HG03103 (cell line): ENCODE results near the gene MAP3K1.
"Not testable (repeated sequence)": the region's sequence is repeated elsewhere in the genome, so short reads cannot be mapped to it uniquely, and the experiment has no call there.

Experiments used
- ATAC-seq: cut with Tn5 transposase; IDR thresholded peaks from one replicate; pipeline ENCODE4 v1.9.1; 2021; ENCODE audit warnings: low read depth; ENCODE audit not compliant: unreplicated experiment

The MAP3K1 gene

DNA sequence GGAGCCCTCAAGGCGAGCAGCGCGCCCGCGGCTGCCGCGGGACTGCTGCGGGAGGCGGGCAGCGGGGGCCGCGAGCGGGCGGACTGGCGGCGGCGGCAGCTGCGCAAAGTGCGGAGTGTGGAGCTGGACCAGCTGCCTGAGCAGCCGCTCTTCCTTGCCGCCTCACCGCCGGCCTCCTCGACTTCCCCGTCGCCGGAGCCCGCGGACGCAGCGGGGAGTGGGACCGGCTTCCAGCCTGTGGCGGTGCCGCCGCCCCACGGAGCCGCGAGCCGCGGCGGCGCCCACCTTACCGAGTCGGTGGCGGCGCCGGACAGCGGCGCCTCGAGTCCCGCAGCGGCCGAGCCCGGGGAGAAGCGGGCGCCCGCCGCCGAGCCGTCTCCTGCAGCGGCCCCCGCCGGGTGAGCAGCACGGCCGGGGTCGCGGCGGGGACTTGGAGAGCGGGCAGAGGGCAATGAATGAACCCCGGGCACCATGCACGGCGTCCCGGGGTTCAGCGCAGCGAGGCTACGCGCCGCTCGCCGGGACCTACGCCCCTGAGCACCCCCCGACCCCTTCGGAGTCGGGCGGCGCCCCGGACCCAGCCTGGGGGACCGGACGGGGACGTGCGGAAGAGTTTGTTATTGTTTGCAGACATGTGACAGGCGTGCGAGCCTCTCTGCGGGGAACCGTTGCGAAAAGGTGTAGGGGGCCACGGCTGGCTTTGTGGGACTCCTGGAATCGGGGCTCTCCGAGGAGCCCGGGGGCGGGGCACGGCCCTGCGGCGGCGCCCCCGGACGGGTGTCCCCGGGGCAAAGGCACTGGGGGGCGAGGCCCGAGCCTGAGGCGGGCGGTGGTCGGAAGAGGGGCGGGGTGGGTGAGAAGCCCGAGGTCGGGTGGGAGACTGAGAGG, 553 bp downstream of the MAP3K1 start:
- peak; percentile 26 for ATAC-seq

DNA sequence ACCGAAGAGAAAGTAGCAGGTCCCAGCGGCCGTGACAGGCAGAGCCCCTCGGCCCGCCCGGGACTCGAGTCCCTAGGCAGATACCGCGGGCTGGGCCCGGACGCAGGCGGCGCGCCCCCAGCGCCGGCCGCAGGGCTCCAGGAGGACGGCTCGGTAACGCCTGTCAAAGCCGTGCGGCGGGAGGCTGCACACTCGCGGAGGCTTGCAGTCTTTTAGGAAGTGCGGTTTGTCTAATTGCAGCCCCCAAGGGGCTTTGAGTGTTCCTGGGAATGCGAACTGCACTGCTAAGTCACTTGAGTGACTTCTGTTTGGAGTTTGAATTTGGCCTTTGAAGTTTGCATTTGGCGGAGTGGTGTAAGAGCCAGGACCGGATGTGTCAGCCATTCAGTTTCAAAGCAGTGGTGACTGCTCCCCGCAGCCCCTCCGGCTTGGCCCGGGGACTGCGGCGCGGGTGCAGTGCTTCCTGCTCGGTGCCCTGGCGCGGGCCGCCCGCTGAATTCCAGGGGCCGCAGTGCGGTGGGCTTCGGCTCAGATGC, 1.3 kb downstream of the MAP3K1 start:
- peak; percentile 37 for ATAC-seq

DNA sequence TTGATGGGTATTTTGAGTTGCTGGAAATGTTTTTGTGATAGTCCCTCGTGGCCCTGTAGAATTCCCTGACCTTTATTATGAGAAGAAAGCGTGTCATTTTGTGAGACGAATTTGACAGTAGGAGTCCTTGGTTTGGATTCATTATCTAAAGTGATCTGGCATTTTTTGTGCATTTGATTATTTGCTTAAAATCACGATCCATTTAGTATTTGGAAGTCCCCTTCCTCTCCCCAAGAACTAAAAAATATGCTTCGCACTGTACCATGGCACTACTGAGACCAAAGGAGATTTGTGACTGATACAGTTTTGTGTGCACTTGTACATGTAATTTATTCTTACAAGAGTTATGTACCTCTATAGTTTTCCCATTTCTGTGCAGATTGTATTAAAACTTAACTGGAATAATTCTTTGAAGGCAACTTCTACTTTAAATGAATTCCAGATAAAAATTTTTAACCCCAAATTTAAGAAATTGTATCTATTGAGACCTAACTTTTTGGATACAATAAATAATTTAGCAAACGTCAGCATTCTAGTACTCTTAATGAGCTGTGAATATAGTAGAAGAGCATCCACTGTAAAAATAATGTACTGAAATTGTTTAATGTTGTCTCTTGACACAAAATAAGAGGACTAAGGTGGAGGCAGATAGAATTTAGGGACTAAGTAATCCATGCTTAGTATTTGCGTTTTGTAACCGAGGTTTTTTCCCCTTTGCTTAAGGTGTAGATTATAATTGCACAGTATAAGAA, 2.1 kb downstream of the MAP3K1 start:
- ATAC-seq = no peak

DNA sequence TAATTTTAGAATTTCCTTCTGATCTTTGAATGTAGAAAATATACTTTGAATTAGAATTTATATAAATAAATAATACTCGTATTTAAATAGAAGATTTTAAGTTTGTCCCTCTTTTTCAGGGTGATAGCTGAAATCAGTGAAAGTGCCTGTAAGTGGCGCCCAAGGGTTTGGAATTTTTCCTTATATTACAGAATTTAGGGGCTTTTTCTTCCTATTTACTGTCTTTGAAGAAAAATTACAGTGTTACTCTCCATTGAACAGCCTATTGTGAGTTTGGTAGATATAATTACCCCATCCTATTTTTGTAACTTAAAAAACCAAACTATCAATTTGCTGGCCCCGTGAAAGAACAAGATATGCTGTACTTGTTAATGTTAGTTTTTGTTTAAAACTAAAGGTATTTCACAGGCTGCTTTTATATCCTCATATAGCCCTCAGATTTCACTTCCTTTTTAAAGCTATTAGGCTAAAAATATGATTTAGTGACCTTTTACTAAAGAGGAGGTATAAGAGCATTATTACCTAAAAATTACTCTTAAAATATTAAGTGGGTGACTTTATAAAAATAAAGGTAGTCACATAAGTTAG, 3.2 kb downstream of the MAP3K1 start:
- no peak for ATAC-seq

DNA sequence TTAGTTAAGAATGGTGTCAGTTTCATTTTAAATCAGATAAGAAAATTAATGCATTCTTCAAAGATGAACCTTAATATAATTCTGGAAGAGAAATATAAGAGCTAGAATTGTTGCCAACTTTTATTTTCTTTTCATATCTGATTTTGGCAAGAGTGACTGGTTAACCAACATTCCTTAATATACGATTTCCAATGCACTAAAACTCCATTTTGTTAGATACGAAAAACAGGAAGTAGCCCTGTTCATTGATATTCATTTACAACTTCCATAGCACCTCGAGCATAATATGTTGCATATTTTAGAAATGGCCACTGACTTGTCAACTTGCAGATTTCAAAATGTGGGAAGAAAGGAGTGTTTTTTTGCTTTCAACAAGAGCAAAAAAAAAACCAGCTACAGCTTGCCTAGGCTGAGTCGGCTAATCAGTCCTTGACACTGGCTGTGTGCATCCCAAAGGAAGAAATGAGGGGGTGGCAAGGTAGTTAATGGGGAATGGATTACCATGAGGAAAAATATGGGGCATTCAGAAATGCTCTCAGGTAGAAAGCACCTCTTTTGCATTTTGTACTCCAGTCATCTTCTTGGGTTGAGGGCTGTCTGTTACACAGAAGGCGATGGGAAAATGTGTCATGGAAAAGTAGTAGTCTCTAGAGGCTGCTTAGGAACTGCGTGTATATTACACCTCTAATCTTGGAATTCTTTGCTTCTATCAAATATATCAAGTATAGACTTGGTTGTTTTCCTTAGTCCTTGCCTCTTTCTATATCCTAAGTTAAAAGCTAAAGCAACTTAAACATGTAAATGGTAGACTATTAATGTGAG, 3.9 kb downstream of the MAP3K1 start:
- no peak for ATAC-seq

DNA sequence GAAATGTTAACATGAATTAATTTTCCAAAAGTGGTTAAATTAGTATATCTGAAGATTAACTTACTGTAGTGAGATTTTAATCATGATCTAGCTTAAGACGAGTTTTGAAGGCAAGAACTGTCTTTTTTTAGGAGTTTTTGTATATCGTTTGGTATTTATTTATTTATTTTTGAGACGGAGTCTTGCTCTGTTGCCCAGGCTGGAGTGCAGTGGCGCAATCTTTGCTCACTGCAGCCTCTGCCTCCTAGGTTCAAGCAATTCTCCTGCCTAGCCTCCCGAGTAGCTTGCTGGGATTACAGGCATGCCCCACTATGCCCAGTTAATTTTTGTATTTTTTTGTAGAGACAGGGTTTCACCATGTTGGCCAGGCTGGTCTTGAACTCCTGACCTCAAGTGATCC, 6.5 kb downstream of the MAP3K1 start:
- not testable (repeated sequence) for ATAC-seq

DNA sequence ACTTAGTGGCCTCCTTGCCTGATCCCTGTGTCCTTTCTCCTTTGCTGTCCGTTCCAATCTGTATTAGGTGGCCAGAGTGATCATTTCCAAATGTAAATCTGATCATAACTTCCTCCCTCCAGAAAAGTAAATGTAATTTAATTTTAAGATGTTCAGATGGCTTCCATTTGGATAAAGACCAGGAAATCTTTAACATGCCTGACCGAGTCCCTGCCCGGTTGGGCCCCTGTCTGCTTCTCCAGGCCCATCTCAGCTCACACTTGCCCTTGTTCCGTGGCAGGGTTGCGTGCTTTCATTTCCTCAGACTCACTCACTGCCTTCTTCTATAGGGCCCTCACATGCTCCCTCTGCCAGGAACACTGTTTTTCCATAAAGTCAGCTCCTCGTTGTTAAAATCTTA, 7.6 kb downstream of the MAP3K1 start:
- ATAC-seq = no peak

DNA sequence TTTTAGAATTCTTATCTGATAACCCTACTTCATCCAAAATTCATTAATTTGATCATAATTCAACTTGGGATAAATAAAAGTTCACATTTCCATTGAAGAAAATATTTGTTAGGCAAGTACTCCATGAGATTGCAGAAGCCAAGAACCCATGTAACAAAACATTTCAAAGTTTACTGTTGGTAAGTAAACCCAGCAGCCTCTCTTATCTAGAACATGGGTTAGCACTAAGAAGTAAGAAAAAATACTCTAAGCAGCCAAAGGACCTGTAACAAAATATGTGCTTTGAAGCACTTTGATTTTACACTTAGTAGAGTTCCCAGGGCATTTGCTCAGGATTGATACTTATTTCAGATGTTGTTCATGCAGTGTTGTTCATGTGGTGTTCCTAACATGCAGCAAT, 8.7 kb downstream of the MAP3K1 start:
- ATAC-seq = no peak

DNA sequence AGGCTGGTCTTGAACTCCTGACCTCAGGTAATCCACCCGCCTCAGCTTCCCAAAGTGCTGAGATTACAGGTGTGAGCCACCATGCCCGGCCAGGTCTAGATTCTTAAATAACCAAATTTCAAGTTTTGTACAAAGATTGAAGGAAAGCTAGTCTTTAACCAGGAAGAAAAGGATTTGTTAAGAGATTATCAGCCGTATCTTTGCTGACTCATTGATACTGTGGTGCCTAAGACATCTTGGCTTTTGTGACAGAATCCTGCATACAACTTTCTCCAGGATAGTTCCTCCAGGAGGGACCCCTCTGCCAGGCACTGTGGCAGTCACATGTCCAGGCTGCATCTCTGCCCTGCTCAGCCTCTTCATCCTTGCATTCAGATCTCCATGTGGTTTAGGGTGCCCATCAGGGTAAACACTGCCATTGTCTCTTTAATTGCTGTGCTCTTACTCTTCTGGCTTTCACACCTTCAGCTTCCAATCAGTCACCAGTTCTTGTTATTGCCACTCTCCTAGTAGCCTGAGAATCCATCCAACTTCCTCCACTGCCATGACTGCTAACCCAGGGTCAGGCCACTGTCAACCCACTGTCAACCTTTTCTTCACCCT, 10.0 kb downstream of the MAP3K1 start:
- ATAC-seq = no peak

DNA sequence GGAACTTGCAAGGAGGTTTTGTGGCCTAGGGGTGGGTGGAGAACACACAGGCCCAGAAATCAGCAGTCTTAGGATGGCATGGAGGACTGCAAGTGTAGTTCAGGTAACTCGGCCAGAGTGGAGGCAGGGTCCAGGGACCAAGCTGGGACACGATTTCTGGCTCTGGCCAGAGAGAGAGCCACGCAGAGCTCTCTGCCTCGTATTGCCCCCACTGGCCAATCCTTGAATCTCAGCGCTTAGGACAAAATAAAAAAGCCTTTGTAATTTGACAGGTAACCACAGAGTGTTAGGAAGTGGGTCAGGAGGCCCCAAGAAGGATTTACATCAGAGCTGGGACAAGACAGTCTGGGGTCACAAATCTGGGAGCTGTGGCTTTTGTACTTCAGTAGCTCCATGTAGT, 11.7 kb downstream of the MAP3K1 start:
- no peak for ATAC-seq

DNA sequence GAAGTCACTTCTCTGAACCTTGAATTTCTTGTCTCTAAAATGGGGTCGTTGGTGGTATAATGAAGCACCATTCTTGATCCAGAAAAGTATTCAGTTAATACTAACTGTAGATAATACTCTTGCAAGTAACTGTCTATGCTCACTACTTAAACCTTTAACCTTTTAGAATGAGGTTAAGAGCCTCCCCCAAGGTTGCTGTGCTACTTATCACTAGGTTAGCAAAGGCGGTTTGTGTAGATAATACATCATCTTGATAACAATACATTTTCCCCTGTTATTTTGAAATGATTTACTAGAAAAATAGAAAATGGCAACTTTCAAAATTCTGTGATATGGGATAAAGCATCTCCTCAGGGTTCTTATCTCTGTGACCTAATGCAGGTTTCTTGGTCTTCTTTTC, 12.6 kb downstream of the MAP3K1 start:
- ATAC-seq = no peak

DNA sequence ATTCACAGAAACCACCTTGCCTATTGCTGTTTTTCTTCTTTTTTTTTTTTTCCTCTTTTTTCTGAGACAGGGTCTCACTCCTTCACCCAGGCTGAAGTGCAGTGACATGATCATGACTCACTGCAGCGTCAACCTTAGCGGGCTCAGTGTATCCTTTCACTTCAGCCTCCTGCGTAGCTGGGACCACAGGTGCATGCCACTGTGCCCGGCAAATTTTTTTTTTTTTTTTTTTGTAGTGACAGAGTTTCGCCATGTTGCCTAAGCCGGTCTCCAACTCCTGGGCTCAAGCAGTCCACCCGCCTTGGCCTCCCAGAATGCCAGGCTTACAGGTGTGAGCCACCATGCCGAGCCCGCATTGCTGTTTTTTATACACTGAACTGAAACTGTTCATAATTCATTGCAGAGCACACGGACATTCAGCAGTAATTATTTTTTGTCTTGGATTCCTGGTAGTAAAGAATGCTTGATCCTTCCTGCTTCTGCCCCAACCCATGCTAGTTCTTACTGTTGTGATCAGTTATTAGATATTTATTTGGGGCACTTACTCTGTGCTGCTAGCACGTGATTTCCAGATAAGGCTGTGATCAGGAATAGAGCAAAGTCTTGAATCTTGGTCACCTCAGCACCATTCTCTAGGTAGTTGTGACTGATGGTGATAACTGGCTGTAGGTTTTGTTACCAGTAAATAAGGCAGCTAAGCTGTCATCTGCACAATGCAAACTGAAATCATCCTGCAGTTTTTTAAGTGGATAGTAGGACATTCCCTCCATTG, 14.0 kb downstream of the MAP3K1 start:
- no peak for ATAC-seq

DNA sequence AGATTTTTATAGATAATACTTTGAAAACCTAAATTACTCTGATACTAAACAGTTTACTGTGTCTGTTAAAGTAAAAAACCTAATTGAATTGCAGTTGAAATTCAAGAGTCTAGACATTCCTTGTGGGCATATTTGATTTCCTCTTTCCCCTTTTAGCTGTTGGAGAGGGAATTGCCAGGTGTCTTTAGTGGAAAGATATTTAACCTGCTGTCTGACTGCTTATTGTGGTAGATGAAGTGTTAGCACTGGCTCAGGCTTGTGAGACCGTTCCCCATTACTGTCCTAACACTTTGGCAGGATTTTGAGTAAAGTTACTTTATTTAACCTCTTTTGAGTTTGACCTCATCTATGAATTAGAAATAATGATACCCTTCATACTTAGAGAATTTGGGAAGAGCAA, 16.4 kb downstream of the MAP3K1 start:
- no peak for ATAC-seq

DNA sequence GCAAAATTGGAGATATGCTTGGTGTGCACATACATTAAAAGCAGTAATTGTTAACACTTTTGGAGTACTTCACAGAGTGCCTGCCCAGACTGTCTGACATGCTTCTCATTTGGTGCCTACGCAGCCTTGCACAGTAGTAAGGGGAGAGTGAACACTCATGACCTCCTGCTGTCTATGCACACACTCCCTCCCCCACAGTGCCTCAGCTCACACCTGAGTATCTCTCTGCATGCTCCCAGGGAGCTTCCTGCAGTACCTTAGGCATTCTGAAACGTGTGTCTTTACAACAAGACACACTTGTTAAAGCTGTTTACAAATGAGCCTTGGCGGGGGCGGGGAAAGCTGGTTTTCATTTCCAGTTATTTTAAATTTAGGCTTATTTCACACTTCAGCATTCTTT, 18.0 kb downstream of the MAP3K1 start:
- ATAC-seq = no peak

DNA sequence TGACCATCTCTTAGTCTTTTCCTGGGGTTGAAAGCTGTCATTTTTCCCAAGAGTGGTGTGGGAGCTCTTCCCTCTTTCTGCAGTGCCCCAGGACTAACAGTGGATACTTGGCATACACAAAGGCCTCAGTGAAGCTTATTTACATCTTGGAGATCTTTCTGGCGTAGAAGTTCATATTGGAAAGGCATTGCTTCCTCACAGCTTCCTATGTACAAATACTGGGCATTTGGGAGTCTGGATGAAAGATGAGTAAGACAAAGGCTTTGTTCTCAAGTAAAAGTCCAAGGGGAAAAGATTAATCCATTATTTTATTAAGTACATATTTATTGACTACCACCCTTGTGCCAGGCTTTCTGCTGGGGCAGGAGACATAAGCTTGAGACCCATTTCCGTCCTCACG, 22.0 kb downstream of the MAP3K1 start:
- ATAC-seq = no peak

DNA sequence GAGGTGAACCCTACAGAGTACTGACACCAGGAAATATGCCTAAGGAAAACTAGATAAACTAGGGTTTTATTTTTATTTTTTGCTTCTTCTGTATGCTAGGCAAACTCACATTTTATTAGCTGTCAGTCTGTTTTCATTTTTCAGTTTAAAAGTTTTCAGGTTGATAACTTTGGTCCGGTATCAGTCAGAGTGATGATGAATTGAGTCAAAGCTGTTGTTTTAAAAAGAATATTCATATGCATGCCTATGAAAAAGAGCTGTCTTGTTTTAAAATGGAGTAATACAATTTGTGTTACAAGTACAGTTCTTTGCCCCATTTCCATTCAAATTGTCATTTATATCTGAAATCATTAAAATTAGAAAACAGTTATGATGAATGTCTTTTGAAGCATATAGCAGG, 22.6 kb downstream of the MAP3K1 start:
- ATAC-seq = no peak

DNA sequence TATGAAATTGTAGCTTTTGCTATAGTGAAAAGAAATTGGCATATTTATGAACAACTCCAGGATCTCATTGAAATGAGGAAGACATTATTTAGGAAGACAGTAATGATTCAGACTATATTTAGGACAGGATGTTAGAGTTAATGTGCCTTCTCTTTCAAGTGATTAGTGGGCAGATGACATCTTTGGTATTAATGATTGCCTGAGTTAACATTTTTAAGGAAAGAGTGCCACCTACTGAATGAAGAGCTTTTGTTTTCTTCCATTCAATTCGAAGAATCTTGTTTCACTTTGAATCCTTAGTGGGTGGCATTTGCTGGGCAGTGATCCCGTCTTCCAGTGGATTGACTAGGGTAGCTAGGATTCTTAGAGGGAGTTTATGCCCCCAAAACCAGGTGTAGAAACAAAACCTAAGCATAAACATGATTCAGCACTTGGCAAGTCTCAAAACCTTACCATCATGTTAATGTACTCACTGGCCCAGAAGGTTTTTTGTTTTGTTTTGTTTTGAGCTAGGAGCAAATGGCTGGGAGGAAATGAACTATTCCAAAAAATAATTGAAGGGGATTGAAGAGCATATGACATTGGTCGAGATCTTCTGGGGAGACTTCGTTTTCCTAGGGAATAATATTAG, 23.2 kb downstream of the MAP3K1 start:
- ATAC-seq = no peak

DNA sequence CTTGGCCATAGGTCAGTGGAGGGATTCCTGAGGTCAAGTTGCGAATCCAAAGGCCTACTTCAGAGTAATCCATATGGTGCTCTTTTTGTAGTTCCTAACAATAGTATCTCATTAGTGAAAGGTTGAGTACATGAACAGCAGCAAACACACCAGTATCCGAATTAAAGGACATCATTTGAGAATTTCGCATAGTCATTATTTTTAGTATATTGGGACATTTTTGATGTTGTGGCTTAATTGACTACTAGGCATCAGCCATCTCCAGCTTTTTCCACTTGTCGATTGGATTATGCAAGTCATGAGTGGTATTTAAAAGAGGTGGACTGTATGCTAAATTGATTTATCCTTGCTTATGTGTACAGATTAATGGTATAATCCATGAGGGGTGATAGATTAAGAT, 23.7 kb downstream of the MAP3K1 start:
- no peak for ATAC-seq

DNA sequence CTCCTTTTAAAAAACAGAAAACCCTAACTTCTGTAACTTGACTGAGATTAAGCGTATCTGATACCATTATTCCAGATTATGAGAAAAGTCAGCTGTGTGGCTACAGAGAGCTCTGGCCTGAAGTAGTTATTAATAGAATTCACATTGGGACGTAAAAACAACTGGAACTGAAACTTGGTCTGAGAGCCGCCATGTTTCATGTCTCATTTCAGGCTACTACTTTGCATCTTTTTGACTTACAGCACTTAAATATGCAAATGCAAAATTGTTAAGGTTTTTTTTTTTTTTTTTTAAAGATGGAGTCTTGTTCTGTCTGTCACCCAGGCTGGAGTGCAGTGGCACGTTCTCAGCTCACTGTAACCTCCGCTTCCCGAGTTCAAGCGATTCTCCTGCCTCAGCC, 25.2 kb downstream of the MAP3K1 start:
- ATAC-seq = no peak
